ENCODE results near the gene KRTAP4-8. TPM values are rescaled to one million over a fixed set of nuclear protein-coding genes. Genes with fewer than 3 reads are reported as not detected.
"Not testable (repeated sequence)": the region's sequence is repeated elsewhere in the genome, so short reads cannot be mapped to it uniquely, and the experiment has no call there.

KRTAP4-8 gene
- total RNA-seq, 1 experiment from 2014 or later: not detected

DNA sequence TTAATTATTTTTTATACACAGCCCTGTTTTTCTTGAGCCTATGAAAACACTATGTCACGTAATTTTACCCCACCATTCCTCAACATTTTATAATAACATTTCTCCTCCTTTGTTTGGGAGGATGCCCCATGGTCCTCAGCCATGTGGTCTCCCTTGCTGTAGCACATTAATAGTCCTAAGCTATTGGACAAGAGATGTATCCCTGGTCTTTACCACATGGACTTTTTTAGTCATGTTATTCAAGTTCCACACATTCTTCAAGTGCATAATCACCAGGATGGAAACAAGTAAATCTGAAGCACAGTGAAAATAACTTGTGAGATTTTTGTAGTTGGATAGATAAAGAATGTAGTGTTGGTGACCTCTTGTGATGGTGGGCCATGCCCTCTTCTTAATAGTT is 36.0 kb downstream of the KRTAP4-8 start:
- in situ Hi-C loops (cut with HindIII; ENCODE audit: low pct_unique_long_range_greater_than_20kb, low sequenced_read_pairs) (no loop called here), intact Hi-C loops (cut with micrococcal nuclease; ENCODE audit: unreplicated experiment) (no loop called here)
- no peak overlapping the region for H3K27ac ChIP-seq (ENCODE audit: low read length)
- TF ChIP-seq TCF7L2 (IDR thresholded peaks at IDR 0.05; ENCODE audit: low read depth, low read length) (no peak), POLR2AphosphoS5 (IDR thresholded peaks at IDR 0.05; ENCODE audit: low read depth, low read length) (no peak), SIN3A (IDR thresholded peaks at IDR 0.05; ENCODE audit: borderline replicate concordance, insufficient read depth, low read depth, low read length) (no peak), CTCF (IDR thresholded peaks at IDR 0.05) (no peak)
- TF ChIP-seq, protein P1, sequence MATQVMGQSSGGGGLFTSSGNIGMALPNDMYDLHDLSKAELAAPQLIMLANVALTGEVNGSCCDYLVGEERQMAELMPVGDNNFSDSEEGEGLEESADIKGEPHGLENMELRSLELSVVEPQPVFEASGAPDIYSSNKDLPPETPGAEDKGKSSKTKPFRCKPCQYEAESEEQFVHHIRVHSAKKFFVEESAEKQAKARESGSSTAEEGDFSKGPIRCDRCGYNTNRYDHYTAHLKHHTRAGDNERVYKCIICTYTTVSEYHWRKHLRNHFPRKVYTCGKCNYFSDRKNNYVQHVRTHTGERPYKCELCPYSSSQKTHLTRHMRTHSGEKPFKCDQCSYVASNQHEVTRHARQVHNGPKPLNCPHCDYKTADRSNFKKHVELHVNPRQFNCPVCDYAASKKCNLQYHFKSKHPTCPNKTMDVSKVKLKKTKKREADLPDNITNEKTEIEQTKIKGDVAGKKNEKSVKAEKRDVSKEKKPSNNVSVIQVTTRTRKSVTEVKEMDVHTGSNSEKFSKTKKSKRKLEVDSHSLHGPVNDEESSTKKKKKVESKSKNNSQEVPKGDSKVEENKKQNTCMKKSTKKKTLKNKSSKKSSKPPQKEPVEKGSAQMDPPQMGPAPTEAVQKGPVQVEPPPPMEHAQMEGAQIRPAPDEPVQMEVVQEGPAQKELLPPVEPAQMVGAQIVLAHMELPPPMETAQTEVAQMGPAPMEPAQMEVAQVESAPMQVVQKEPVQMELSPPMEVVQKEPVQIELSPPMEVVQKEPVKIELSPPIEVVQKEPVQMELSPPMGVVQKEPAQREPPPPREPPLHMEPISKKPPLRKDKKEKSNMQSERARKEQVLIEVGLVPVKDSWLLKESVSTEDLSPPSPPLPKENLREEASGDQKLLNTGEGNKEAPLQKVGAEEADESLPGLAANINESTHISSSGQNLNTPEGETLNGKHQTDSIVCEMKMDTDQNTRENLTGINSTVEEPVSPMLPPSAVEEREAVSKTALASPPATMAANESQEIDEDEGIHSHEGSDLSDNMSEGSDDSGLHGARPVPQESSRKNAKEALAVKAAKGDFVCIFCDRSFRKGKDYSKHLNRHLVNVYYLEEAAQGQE (IDR thresholded peaks at IDR 0.05; ENCODE audit: insufficient read depth in 1 of 2, low read depth in 2 of 2, low read length in 1 of 2): no peak
- H3K36me3 ChIP-seq (ENCODE audit: control insufficient read depth, insufficient read depth, low read length): no peaks in the 10 kb centered on the region
- ChIA-PET POLR2A (no interaction called here), CTCF (no interaction called here)
- DNase-seq (ENCODE audit: low read depth, low spot score): no peak
- no TSS peak for BruUV-seq (replicated peaks)
- H3K27me3 ChIP-seq (ENCODE audit: control insufficient read depth, insufficient read depth, low read length): no peaks in the 10 kb centered on the region
- no peaks in the 10 kb centered on the region for H3K9me3 ChIP-seq (ENCODE audit: control insufficient read depth, insufficient read depth, low read depth, low read length)
- no peak for ATAC-seq
- H3K4me1 ChIP-seq (ENCODE audit: control insufficient read depth, insufficient read depth, low read length): no peaks in the 10 kb centered on the region
- no peak overlapping the region for H3K4me3 ChIP-seq (ENCODE audit: low read depth in 2 of 2, low read length in 2 of 2)

GRCh38 chr17:41060052-41060604 is 37.8 kb downstream of the KRTAP4-8 start, which contains the start of gene KRTAP2-3:
TSS of gene KRTAP2-3 (minus strand) at chr17:41060114. CDS start at chr17:41060050, 64 bp downstream.
- in situ Hi-C loops (cut with HindIII; ENCODE audit: low pct_unique_long_range_greater_than_20kb, low sequenced_read_pairs): no loop called here
- ChIA-PET CTCF (no interaction called here), POLR2A (no interaction called here)
- TF ChIP-seq, protein P1 (IDR thresholded peaks at IDR 0.05; ENCODE audit: insufficient read depth in 1 of 2, low read depth in 2 of 2, low read length in 1 of 2): no peak
- TF ChIP-seq TCF7L2 (IDR thresholded peaks at IDR 0.05; ENCODE audit: low read depth, low read length) (no peak), POLR2AphosphoS5 (IDR thresholded peaks at IDR 0.05; ENCODE audit: low read depth, low read length) (no peak), SIN3A (IDR thresholded peaks at IDR 0.05; ENCODE audit: borderline replicate concordance, insufficient read depth, low read depth, low read length) (no peak), CTCF (IDR thresholded peaks at IDR 0.05) (no peak)
- Histone ChIP-seq H3K27ac (ENCODE audit: low read length) (no peak within 1 kb of the TSS), H3K27me3 (ENCODE audit: control insufficient read depth, insufficient read depth, low read length) (no peaks in the 10 kb centered on the region), H3K36me3 (ENCODE audit: control insufficient read depth, insufficient read depth, low read length) (no peaks in the 10 kb centered on the region), H3K4me1 (ENCODE audit: control insufficient read depth, insufficient read depth, low read length) (no peaks in the 10 kb centered on the region), H3K4me3 (ENCODE audit: low read depth in 2 of 2, low read length in 2 of 2) (no peak within 1 kb of the TSS), H3K9me3 (ENCODE audit: control insufficient read depth, insufficient read depth, low read depth, low read length) (no peaks in the 10 kb centered on the region)
- no TSS peak for BruUV-seq (replicated peaks)
- DNase-seq (ENCODE audit: low read depth, low spot score) (peak; percentile 45), ATAC-seq (peak; percentile 67)
- intact Hi-C loops (cut with micrococcal nuclease; ENCODE audit: unreplicated experiment): no loop called here

DNA sequence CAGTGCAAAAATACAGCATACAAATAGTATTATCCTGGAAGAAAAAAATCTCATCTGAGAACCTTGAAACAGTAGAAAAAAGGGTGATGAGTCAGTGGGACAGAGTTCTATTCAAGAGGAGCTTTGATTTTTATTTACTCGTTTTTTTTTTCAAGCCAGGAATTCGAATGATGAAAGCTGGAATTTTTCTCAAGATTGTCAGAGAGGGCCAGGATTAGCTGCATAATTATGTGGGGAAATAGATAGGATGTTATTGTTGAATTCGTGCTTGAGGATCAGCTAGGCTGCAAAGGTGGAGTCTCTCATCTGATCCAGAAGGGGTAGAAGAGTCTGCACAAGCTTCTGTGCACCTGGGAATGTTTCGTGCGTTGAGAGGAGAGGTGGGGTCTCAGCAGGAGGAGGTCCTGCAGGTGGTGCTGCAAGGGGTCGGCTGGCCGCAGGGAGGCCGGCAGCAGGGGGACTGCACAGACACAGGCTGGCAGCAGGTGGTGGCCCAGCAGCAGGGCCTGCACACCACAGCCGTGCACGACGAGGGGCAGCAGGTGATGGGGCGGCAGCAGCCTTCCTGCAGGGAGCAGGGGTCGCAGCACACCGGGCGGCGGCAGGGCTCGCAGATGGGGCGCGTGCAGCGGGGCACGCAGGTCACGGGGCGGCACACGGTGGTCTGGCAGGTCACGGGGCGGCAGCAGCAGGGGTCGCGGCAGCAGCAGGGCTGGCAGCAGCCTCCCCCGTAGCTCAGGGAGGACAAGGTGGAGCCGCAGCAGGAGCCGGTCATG is 38.5 kb downstream of the KRTAP4-8 start:
- DNase-seq (ENCODE audit: low read depth, low spot score); H3K36me3 ChIP-seq (ENCODE audit: control insufficient read depth, insufficient read depth, low read length); H3K4me3 ChIP-seq (ENCODE audit: low read depth in 2 of 2, low read length in 2 of 2); H3K9me3 ChIP-seq (ENCODE audit: control insufficient read depth, insufficient read depth, low read depth, low read length); intact Hi-C loops (cut with micrococcal nuclease; ENCODE audit: unreplicated experiment); H3K27me3 ChIP-seq (ENCODE audit: control insufficient read depth, insufficient read depth, low read length); in situ Hi-C loops (cut with HindIII; ENCODE audit: low pct_unique_long_range_greater_than_20kb, low sequenced_read_pairs); H3K4me1 ChIP-seq (ENCODE audit: control insufficient read depth, insufficient read depth, low read length); POLR2A ChIA-PET; BruUV-seq (replicated peaks); H3K27ac ChIP-seq (ENCODE audit: low read length): not testable (repeated sequence)
- peak; percentile 42; the same call in 1 of the 2 replicates for ATAC-seq
- CTCF ChIA-PET: interaction anchor here (0.6 to 0.7 kb wide), 2 partner anchors 97 to 430 kb away, joined by 3 to 4 read pairs; partner anchors contain the start of gene KRT36

Measured in Panc1 (cell line).